Measurements from ENCODE around the gene BANF1. TPM values are rescaled to one million over a fixed set of nuclear protein-coding genes. Genes with fewer than 3 reads are reported as not detected.

BANF1 gene
- total RNA-seq, 1 donor from 2014 or later, result 282 TPM

DNA sequence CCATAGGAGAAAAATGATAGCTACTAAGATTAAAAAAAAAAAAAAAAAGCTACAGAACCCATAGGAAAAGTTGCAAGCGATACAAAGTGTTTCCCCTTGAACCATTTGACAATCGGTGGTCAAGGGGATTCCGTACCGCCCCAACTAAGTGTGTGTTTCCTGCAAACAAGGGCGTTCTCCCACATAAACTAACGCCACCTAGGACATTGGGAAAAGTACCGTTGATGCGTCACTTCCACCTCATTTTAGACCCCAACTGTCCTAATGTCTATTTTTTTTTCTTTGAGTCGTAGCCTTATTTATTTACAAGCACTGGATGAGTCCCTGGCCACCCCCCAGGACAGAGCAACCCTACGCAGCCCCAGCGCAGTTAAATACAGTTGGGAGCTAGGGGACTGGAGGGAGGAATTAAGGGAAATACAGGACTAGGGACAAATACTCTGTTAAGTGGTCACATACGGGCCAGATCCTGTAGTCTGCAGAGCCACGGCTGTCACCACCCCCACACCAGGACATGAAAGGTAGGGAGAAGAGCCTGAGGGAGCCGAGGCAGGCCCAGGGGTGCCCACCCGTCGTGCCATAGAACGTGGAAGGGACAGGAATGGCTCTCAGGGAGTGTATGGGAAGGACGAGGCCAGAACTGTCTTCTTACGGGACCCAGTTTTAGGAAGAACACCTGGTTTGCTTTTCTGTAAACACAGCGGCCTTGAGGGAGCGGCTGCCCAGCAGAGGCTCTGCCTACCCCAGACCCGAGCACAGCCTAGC is 19.3 kb upstream of the BANF1 start:
- no peaks in the 10 kb centered on the region for H3K9me3 Mint-ChIP-seq
- H3K4me1 Mint-ChIP-seq (ENCODE audit: low read depth), result no peaks in the 10 kb centered on the region
- no peak for DNase-seq (ENCODE audit: low spot score)
- no peaks in the 10 kb centered on the region for H3K27me3 Mint-ChIP-seq (ENCODE audit: insufficient read depth)
- H3K27ac Mint-ChIP-seq, result no peak overlapping the region
- H3K36me3 Mint-ChIP-seq (ENCODE audit: low read depth), result peaks cover 11% of the 10 kb centered on the region
- intact Hi-C loops (cut with micrococcal nuclease), result no loop called here
- no peak overlapping the region for H3K4me3 Mint-ChIP-seq

DNA sequence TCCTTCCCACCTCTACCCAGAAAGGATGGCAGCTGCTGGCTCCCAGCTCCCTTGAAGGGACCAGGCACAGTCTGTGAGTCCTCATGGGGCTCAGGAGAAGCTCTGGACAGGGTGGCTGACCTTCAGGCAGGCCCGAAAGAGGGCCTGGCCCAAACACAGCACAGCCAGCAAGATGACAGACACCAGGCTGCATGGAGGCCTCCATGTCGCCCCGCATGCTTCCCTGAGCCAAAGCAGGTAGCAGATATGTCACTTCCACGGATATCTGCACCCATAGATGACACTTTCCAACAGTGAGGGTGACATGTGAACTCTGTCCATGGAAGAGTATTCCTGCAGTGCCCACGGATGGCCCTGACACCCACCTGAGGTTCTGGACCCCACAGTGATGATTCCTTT is 18.7 kb upstream of the BANF1 start:
- Mint-ChIP-seq H3K4me1 (ENCODE audit: low read depth) (peaks cover under 1% of the 10 kb centered on the region), H3K27me3 (ENCODE audit: insufficient read depth) (no peaks in the 10 kb centered on the region), H3K4me3 (no peak overlapping the region), H3K27ac (no peak overlapping the region), H3K9me3 (no peaks in the 10 kb centered on the region), H3K36me3 (ENCODE audit: low read depth) (peaks cover 9% of the 10 kb centered on the region)
- intact Hi-C loops (cut with micrococcal nuclease), result no loop called here
- DNase-seq (ENCODE audit: low spot score), result no peak

GRCh38 chr11:65987336-65987735 is 15.0 kb upstream of the BANF1 start:
- peaks cover 5% of the 10 kb centered on the region for H3K36me3 Mint-ChIP-seq (ENCODE audit: low read depth)
- no peaks in the 10 kb centered on the region for H3K27me3 Mint-ChIP-seq (ENCODE audit: insufficient read depth)
- DNase-seq (ENCODE audit: low spot score), result no peak
- intact Hi-C loops (cut with micrococcal nuclease), result no loop called here
- H3K4me1 Mint-ChIP-seq (ENCODE audit: low read depth), result peaks cover 8% of the 10 kb centered on the region
- no peak overlapping the region for H3K27ac Mint-ChIP-seq
- no peaks in the 10 kb centered on the region for H3K9me3 Mint-ChIP-seq
- no peak overlapping the region for H3K4me3 Mint-ChIP-seq

GRCh38 chr11:65988791-65989592 is 13.3 kb upstream of the BANF1 start:
- H3K4me3 Mint-ChIP-seq, result no peak overlapping the region
- intact Hi-C loops (cut with micrococcal nuclease), result loop anchor here (1.0 to 2.0 kb wide), 12 partner anchors 13 to 283 kb away; partner anchors contain the start of genes AP5B1, BANF1, C11orf68 and DRAP1
- no peaks in the 10 kb centered on the region for H3K27me3 Mint-ChIP-seq (ENCODE audit: insufficient read depth)
- peaks cover 8% of the 10 kb centered on the region for H3K4me1 Mint-ChIP-seq (ENCODE audit: low read depth)
- no peaks in the 10 kb centered on the region for H3K9me3 Mint-ChIP-seq
- peak; percentile 88 for DNase-seq (ENCODE audit: low spot score)
- peaks cover 5% of the 10 kb centered on the region for H3K36me3 Mint-ChIP-seq (ENCODE audit: low read depth)
- peak overlapping the region; percentile 79 for H3K27ac Mint-ChIP-seq

GRCh38 chr11:65992056-65992455 is 10.2 kb upstream of the BANF1 start:
- intact Hi-C loops (cut with micrococcal nuclease), result no loop called here
- H3K27me3 Mint-ChIP-seq (ENCODE audit: insufficient read depth), result no peaks in the 10 kb centered on the region
- no peak overlapping the region for H3K4me3 Mint-ChIP-seq
- no peak overlapping the region for H3K27ac Mint-ChIP-seq
- peaks cover 11% of the 10 kb centered on the region for H3K36me3 Mint-ChIP-seq (ENCODE audit: low read depth)
- H3K9me3 Mint-ChIP-seq, result no peaks in the 10 kb centered on the region
- no peak for DNase-seq (ENCODE audit: low spot score)
- H3K4me1 Mint-ChIP-seq (ENCODE audit: low read depth), result peaks cover 8% of the 10 kb centered on the region

- peaks cover 19% of the 10 kb centered on the region for H3K4me1 Mint-ChIP-seq (ENCODE audit: low read depth)
- H3K27ac Mint-ChIP-seq, result peak overlapping the region; percentile 49
- H3K4me3 Mint-ChIP-seq, result peak overlapping the region; percentile 5
- no peak for DNase-seq (ENCODE audit: low spot score)
- intact Hi-C loops (cut with micrococcal nuclease), result no loop called here
- no peaks in the 10 kb centered on the region for H3K9me3 Mint-ChIP-seq
- no peaks in the 10 kb centered on the region for H3K27me3 Mint-ChIP-seq (ENCODE audit: insufficient read depth)
- peaks cover 41% of the 10 kb centered on the region for H3K36me3 Mint-ChIP-seq (ENCODE audit: low read depth)
These were observed 5.0 kb upstream of the BANF1 start for GRCh38 chr11:65997286-65997685.

DNA sequence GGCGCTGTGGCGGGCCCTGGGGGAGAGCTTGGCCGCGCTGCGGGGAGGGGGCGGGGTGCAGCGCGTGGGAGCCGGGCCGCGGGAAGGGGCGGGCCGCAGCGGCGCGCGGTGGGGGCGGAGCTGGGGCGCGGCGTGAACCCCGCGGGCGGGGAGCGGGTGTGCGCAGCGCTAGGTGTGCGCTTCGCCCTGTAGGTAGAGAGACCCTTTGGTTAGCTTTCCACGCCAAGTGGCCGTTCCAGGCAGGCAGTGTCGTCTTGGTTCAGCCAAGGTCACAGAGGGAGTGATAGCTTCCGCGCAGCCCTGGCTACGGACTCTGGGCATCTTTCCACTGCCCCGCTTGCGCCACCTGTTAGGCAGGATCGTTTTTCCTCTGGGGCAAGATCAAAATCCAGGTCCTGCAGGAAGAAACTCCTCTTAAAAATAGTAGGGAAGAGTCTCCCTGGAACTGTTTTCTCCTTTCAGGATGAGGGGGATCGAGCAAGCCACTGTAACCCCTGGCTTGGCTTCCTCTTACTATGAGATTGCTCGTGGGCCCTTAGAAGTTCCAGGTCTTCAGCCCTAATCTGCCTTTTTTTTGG is 434 bp downstream of the BANF1 start:
- DNase-seq (ENCODE audit: low spot score), result no peak
- Mint-ChIP-seq H3K4me3 (peak overlapping the region; percentile 99), H3K4me1 (ENCODE audit: low read depth) (peaks cover 26% of the 10 kb centered on the region), H3K27ac (peak overlapping the region; percentile 99), H3K9me3 (no peaks in the 10 kb centered on the region), H3K27me3 (ENCODE audit: insufficient read depth) (no peaks in the 10 kb centered on the region), H3K36me3 (ENCODE audit: low read depth) (peaks cover 42% of the 10 kb centered on the region)
- intact Hi-C loops (cut with micrococcal nuclease), result loop anchor here (1.0 to 5.0 kb wide), 19 partner anchors 13 to 670 kb away; partner anchors contain the start of genes AP5B1, C11orf68, DPF2 and DRAP1

- Mint-ChIP-seq H3K27ac (peak overlapping the region; percentile 78), H3K4me1 (ENCODE audit: low read depth) (peaks cover 26% of the 10 kb centered on the region), H3K27me3 (ENCODE audit: insufficient read depth) (no peaks in the 10 kb centered on the region), H3K36me3 (ENCODE audit: low read depth) (peaks cover 37% of the 10 kb centered on the region), H3K4me3 (peak overlapping the region; percentile 99), H3K9me3 (no peaks in the 10 kb centered on the region)
- intact Hi-C loops (cut with micrococcal nuclease), result loop anchor here (2.0 to 5.0 kb wide), 6 partner anchors 42 to 671 kb away; partner anchors contain the start of genes DPF2, KAT5, RAB1B and RELA
- DNase-seq (ENCODE audit: low spot score), result no peak
These were observed 988 bp downstream of the BANF1 start for GRCh38 chr11:66003291-66003690.

- Mint-ChIP-seq H3K4me1 (ENCODE audit: low read depth) (peaks cover 20% of the 10 kb centered on the region), H3K4me3 (peak overlapping the region; percentile 99), H3K27me3 (ENCODE audit: insufficient read depth) (no peaks in the 10 kb centered on the region), H3K9me3 (no peaks in the 10 kb centered on the region), H3K36me3 (ENCODE audit: low read depth) (peaks cover 28% of the 10 kb centered on the region), H3K27ac (peak overlapping the region; percentile 26)
- DNase-seq (ENCODE audit: low spot score), result no peak
- intact Hi-C loops (cut with micrococcal nuclease), result loop anchor here (5.0 kb wide), 4 partner anchors 128 to 672 kb away; partner anchors contain the start of genes DPF2, KAT5 and RAB1B
These were observed 1.9 kb downstream of the BANF1 start for GRCh38 chr11:66004186-66004585.

DNA sequence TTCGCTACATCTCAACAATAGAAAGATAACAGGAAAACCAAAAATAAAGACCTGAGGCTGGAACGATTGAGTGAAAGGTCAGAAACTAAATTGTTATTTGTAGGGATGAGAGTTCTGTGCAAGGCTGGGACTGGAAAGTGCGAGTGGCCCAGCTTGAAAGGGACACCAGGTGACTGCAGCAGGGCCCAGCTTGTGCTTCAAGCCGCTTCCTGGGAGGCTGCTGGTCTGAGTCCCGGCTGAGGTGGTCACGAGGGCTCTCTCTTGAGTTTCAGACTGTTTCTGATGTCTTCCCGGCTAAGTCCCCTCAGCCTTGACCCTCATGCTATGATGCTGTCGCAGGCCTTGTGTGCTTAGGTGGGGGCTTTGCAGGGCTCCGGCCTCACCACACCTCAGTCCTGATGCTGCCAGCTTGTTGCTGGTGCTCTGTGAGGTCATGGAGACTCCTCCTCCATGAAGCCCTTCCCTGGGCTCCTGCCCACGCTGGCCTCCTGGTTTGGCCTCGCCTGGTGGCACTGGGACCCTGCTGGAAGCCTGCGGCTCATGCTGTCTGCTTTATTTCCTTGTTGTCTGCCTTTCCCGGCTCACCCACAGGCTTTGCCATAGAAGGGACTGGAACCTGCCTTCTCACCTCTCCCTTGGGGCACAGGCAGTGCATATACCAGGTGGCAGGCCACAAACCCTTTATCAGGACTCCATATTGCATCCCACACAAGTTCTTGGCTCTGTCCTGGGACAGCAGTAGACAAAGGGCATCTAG is 4.0 kb downstream of the BANF1 start:
- no peak for DNase-seq (ENCODE audit: low spot score)
- Mint-ChIP-seq H3K27me3 (ENCODE audit: insufficient read depth) (peaks cover 10% of the 10 kb centered on the region), H3K4me1 (ENCODE audit: low read depth) (peaks cover 17% of the 10 kb centered on the region), H3K27ac (no peak overlapping the region), H3K9me3 (no peaks in the 10 kb centered on the region), H3K36me3 (ENCODE audit: low read depth) (peaks cover 19% of the 10 kb centered on the region), H3K4me3 (peak overlapping the region; percentile 34)
- intact Hi-C loops (cut with micrococcal nuclease), result no loop called here

GRCh38 chr11:66006891-66007176 is 4.5 kb downstream of the BANF1 start:
- Mint-ChIP-seq H3K9me3 (no peaks in the 10 kb centered on the region), H3K4me3 (no peak overlapping the region), H3K36me3 (ENCODE audit: low read depth) (peaks cover 17% of the 10 kb centered on the region), H3K27ac (no peak overlapping the region), H3K4me1 (ENCODE audit: low read depth) (peaks cover 15% of the 10 kb centered on the region), H3K27me3 (ENCODE audit: insufficient read depth) (peaks cover 12% of the 10 kb centered on the region)
- intact Hi-C loops (cut with micrococcal nuclease), result no loop called here
- DNase-seq (ENCODE audit: low spot score), result no peak

- Mint-ChIP-seq H3K36me3 (ENCODE audit: low read depth) (peaks cover 13% of the 10 kb centered on the region), H3K4me3 (no peak overlapping the region), H3K4me1 (ENCODE audit: low read depth) (peaks cover 13% of the 10 kb centered on the region), H3K27ac (no peak overlapping the region), H3K9me3 (no peaks in the 10 kb centered on the region), H3K27me3 (ENCODE audit: insufficient read depth) (peaks cover 12% of the 10 kb centered on the region)
- intact Hi-C loops (cut with micrococcal nuclease), result no loop called here
- no peak for DNase-seq (ENCODE audit: low spot score)
These were observed 4.9 kb downstream of the BANF1 start for GRCh38 chr11:66007201-66007634.
